ENCODE results near the gene CRIP1.

- TF ChIP-seq CREB1 (IDR thresholded peaks at IDR 0.05; ENCODE audit: low read depth) (no peak), TAF1 (IDR thresholded peaks at IDR 0.05; ENCODE audit: low read depth) (no peak), MAX (IDR thresholded peaks at IDR 0.05) (0 out of 2 replicates have a peak, but pooled peaks have one; percentile 6), REST (IDR thresholded peaks at IDR 0.05; ENCODE audit: low read depth) (no peak), YY1 (IDR thresholded peaks at IDR 0.05; ENCODE audit: low read depth) (no peak)
Measured at GRCh38 chr14:105473033-105473676, 13.5 kb upstream of the CRIP1 start.

Measured in Ishikawa (cell line).